Endothelial cell of umbilical vein (primary cell): ENCODE results near the gene HIC1. TPM values are rescaled to one million over a fixed set of nuclear protein-coding genes. Genes with fewer than 3 reads are reported as not detected.

Experiments
- BruUV-seq: library from RNA; stranded (reverse); fragments of 400-500 nt; replicated peaks from 2 replicates; lab custom pipeline; 2021; lab: Mats Ljungman, UMichigan
- CTCF ChIA-PET: fragments of 300-600, 350-600 bp; sonication (Branson Sonifier 250); formaldehyde crosslinking; loops from one replicate; lab custom pipeline; 2021; ENCODE audit warnings: antibody characterized with exemption, inconsistent platforms; lab: Charles Lee
- POLR2A ChIA-PET: fragments of 300-600, 350-600 bp; sonication (Branson Sonifier 250); formaldehyde crosslinking; loops from one replicate; lab custom pipeline; 2021; ENCODE audit warnings: antibody characterized with exemption, inconsistent platforms; lab: Charles Lee
- DNase-seq: peaks from one replicate; pipeline ENCODE4 v3.0.0-alpha.2; 2011; ENCODE audit warnings: low read depth, low spot score
- FAIRE-seq: peaks from 2 replicates; lab custom pipeline; 2011; peaks lifted over from hg19 to GRCh38; lab: Jason Lieb, UNC
- H2AFZ ChIP-seq: 2 replicates; pipeline ENCODE4 v1.6.0; 2012; ENCODE audit warnings: low read depth, low read length, control low read depth, inconsistent platforms
- H3K27ac ChIP-seq: 2 replicates; pipeline ENCODE4 v1.5.1; 2011; ENCODE audit warnings: low read depth, mild to moderate bottlenecking, control low read depth, low read length, moderate library complexity; ENCODE audit not compliant: insufficient read depth
- H3K27me3 ChIP-seq, 2 experiments: 2 replicates each; pipeline versions ENCODE4 v1.6.0 to v1.6.1; 2011; ENCODE audit warnings: low read length in 2 of 2, mixed read lengths in 1 of 2; ENCODE audit not compliant: control insufficient read depth in 2 of 2, insufficient read depth in 2 of 2
- H3K36me3 ChIP-seq, 2 experiments: 2 replicates in 1 of 2; 3 replicates in 1 of 2; pipeline ENCODE4 v1.5.1; 2011; ENCODE audit warnings: low read length in 2 of 2, mild to moderate bottlenecking in 1 of 2, moderate library complexity in 1 of 2; ENCODE audit not compliant: control insufficient read depth in 2 of 2, insufficient read depth in 2 of 2; ENCODE audit errors: extremely low read depth in 1 of 2
- H3K4me1 ChIP-seq: 3 replicates; pipeline ENCODE4 v1.5.1; 2011; ENCODE audit warnings: mild to moderate bottlenecking, low read length; ENCODE audit not compliant: control insufficient read depth, insufficient read depth; ENCODE audit errors: extremely low read depth
- H3K4me2 ChIP-seq: 2 replicates; pipeline ENCODE4 v1.6.1; 2011; ENCODE audit warnings: low read length, control low read depth, mixed read lengths; ENCODE audit not compliant: insufficient read depth
- H3K4me3 ChIP-seq, 3 experiments: fragments of 200-600 bp in 1 of 3; sonication (generic), shearing (Covaris generic) in 1 of 3; replicated peaks in 1 of 3; 2 replicates each; pipeline ENCODE4 v1.5.1; 2011 to 2016; ENCODE audit warnings: control low read depth in 3 of 3, low read length in 3 of 3, mild to moderate bottlenecking in 2 of 3, inconsistent platforms in 1 of 3, low read depth in 1 of 3, moderate library complexity in 1 of 3; ENCODE audit not compliant: insufficient read depth in 1 of 3
- H3K79me2 ChIP-seq: 2 replicates; pipeline ENCODE4 v1.6.0; 2012; ENCODE audit warnings: low read length, inconsistent platforms; ENCODE audit not compliant: control insufficient read depth, insufficient read depth
- H3K9ac ChIP-seq: replicated peaks from 2 replicates; pipeline ENCODE3; 2011; ENCODE audit warnings: low read length, control low read depth; ENCODE audit not compliant: insufficient read depth; ENCODE audit errors: extremely low read depth
- H3K9me1 ChIP-seq: replicated peaks from 3 replicates; pipeline ENCODE4 v1.6.0; 2011; ENCODE audit warnings: mild to moderate bottlenecking, low read length; ENCODE audit not compliant: control insufficient read depth, insufficient read depth; ENCODE audit errors: extremely low read depth
- H3K9me3 ChIP-seq: replicated peaks from 2 replicates; pipeline ENCODE4 v1.5.1; 2012; ENCODE audit warnings: low read length, inconsistent platforms; ENCODE audit not compliant: control insufficient read depth, insufficient read depth
- H4K20me1 ChIP-seq: replicated peaks from 2 replicates; pipeline ENCODE3; 2011; ENCODE audit warnings: mild to moderate bottlenecking, low read length; ENCODE audit not compliant: control insufficient read depth, insufficient read depth; ENCODE audit errors: extremely low read depth
- EZH2 ChIP-seq: IDR thresholded peaks from 2 replicates; pipeline ENCODE4 v1.6.1; 2012; ENCODE audit warnings: borderline replicate concordance, low read depth, mild to moderate bottlenecking, moderate library complexity, low read length, inconsistent platforms; ENCODE audit not compliant: severe bottlenecking
- FOS ChIP-seq: IDR thresholded peaks from 2 replicates; pipeline ENCODE4 v1.6.1; 2011; ENCODE audit warnings: mild to moderate bottlenecking, low read length, moderate library complexity, borderline replicate concordance; ENCODE audit not compliant: insufficient read depth
- GATA2 ChIP-seq: IDR thresholded peaks from 2 replicates; pipeline ENCODE4 v1.7.0; 2011; ENCODE audit warnings: low read depth, mild to moderate bottlenecking, moderate library complexity, mixed read lengths, low read length; ENCODE audit not compliant: insufficient read length, insufficient read depth
- JUN ChIP-seq: IDR thresholded peaks from 2 replicates; pipeline ENCODE4 v1.6.1; 2011; ENCODE audit warnings: borderline replicate concordance, low read depth; ENCODE audit not compliant: insufficient read length, insufficient read depth
- MYC ChIP-seq: IDR thresholded peaks from one replicate; pipeline ENCODE4 v1.6.1; 2011; ENCODE audit warnings: mild to moderate bottlenecking, low read depth, low read length
- POLR2A ChIP-seq: IDR thresholded peaks from 2 replicates; pipeline ENCODE4 v1.6.1; 2012; ENCODE audit warnings: low read depth, mild to moderate bottlenecking, control low read depth, low read length
- POLR2AphosphoS5 ChIP-seq: IDR thresholded peaks from 2 replicates; pipeline ENCODE4 v1.6.1; 2012; ENCODE audit warnings: low read depth, mild to moderate bottlenecking, control low read depth, low read length, moderate library complexity; ENCODE audit not compliant: insufficient read depth
- dilution Hi-C: fragments of 300-500 bp; cut with MboI; formaldehyde crosslinking; loops from one replicate; pipeline ENCODE4 v1.15.0; 2019; ENCODE audit warnings: low sequenced_read_pairs; ENCODE audit not compliant: extremely low pct_ligation_motif_present
- intact Hi-C: fragments of 100-400 bp; cut with micrococcal nuclease; formaldehyde crosslinking; loops from one replicate; pipeline ENCODE4 v1.10.0; 2022
- polyA plus RNA-seq, 4 experiments: library from polyadenylated mRNA; depleted of rRNA in 3 of 4; stranded (reverse) in 3 of 4; unstranded in 1 of 4; fragments of >200 nt; gene quantifications; 2 replicates each; pipeline versions ENCODE4 v1.2.1 to v1.2.3, GENCODE V29; 2011 to 2012; ENCODE audit warnings: missing spikeins in 1 of 4
- total RNA-seq: library from RNA; stranded (reverse); gene quantifications from 2 replicates; pipeline ENCODE4 v1.2.3, GENCODE V29; 2021
- TF ChIP-seq, protein P1 (sequence below): IDR thresholded peaks from 2 replicates; pipeline ENCODE4 v1.6.1; 2011; ENCODE audit not compliant: insufficient read depth, insufficient read length
- TF ChIP-seq, protein P2 (sequence below), 2 donors: IDR thresholded peaks; 1 replicate in 1 of 2; 2 replicates in 1 of 2; pipeline ENCODE4 v1.5.1; 2011; ENCODE audit warnings: low read length in 2 of 2, mild to moderate bottlenecking in 2 of 2, moderate library complexity in 2 of 2, control low read depth in 1 of 2, inconsistent platforms in 1 of 2, low read depth in 1 of 2; ENCODE audit not compliant: insufficient read depth in 1 of 2; ENCODE audit errors: extremely low read depth in 1 of 2

The HIC1 gene
- total and polyA plus RNA-seq, 2 donors (not counting 3 experiments of a cell fraction or from before 2014, with no cell fraction given), result 18.2 to 35.5 TPM

DNA sequence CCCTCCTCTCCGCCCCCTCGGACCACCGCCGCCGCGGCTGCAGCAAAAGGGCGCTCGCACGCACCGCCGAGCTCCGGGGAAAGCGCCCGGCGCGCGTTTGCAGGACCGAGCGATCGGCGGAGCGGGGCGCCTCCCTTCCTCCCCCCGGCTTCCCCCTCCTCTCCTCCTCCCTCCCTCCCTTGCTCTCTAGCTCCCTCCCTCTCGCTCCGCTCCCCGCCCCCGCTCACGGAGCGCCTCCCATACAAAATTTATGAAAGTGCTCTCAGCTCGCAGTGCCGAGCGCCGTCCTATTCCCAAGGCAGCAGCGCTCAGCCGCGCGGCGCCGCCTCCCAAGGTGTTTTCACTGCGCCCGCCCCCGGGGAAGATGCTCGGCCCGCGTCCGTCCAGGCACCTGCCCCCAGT lies 29.7 kb upstream of the HIC1 start, which contains the start of gene RTN4RL1:
TSS of gene RTN4RL1 (minus strand) at position 115 of the 402 bp plus-strand sequence. CDS start 469 bp downstream, outside the sequence.
- Histone ChIP-seq H3K27ac (no peak within 1 kb of the TSS), H2AFZ (peak within 1 kb of the TSS; percentile 66), H3K9me1 (no peaks in the 10 kb centered on the region), H4K20me1 (no peaks in the 10 kb centered on the region), H3K4me3 (peak within 1 kb of the TSS; percentile 12 to 27 (median 13)), H3K36me3 (no peaks in the 10 kb centered on the region), H3K4me2 (peak within 1 kb of the TSS; percentile 28), H3K79me2 (no peaks in the 10 kb centered on the region), H3K9me3 (no peaks in the 10 kb centered on the region), H3K9ac (no peak within 1 kb of the TSS), H3K4me1 (peaks cover 17% of the 10 kb centered on the region), H3K27me3 (peaks cover 35% of the 10 kb centered on the region in 2 experiments)
- TF ChIP-seq POLR2A (no peak), JUN (no peak), MYC (no peak), EZH2 (no peak), GATA2 (no peak), POLR2AphosphoS5 (no peak), FOS (no peak)
- TF ChIP-seq, protein P1, sequence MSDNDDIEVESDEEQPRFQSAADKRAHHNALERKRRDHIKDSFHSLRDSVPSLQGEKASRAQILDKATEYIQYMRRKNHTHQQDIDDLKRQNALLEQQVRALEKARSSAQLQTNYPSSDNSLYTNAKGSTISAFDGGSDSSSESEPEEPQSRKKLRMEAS, result no peak
- TF ChIP-seq, protein P2, sequence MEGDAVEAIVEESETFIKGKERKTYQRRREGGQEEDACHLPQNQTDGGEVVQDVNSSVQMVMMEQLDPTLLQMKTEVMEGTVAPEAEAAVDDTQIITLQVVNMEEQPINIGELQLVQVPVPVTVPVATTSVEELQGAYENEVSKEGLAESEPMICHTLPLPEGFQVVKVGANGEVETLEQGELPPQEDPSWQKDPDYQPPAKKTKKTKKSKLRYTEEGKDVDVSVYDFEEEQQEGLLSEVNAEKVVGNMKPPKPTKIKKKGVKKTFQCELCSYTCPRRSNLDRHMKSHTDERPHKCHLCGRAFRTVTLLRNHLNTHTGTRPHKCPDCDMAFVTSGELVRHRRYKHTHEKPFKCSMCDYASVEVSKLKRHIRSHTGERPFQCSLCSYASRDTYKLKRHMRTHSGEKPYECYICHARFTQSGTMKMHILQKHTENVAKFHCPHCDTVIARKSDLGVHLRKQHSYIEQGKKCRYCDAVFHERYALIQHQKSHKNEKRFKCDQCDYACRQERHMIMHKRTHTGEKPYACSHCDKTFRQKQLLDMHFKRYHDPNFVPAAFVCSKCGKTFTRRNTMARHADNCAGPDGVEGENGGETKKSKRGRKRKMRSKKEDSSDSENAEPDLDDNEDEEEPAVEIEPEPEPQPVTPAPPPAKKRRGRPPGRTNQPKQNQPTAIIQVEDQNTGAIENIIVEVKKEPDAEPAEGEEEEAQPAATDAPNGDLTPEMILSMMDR (IDR thresholded peaks at IDR 0.05; ENCODE audit: extremely low read depth in 1 of 2, insufficient read depth in 1 of 2, low read depth in 1 of 2, low read length in 2 of 2), result no peak
- dilution Hi-C loops, result no loop called here
- FAIRE-seq (no peak), DNase-seq (no peak)
- intact Hi-C loops, result no loop called here
- ChIA-PET POLR2A (no interaction called here), CTCF (interaction anchor here (0.8 to 9.5 kb wide), 23 partner anchors 11 to 366 kb away, joined by 3 to 270 read pairs (median 4); partner anchors contain the start of gene OVCA2)
- no TSS peak for BruUV-seq
